ENCODE data around the gene ERICH2. TPM values are rescaled to one million over a fixed set of nuclear protein-coding genes. Genes with fewer than 3 reads are reported as not detected.

The ERICH2 gene
- total and polyA plus RNA-seq, 11 donors, result 0.22 to 3.4 (median 0.98) TPM; not detected in 4

DNA sequence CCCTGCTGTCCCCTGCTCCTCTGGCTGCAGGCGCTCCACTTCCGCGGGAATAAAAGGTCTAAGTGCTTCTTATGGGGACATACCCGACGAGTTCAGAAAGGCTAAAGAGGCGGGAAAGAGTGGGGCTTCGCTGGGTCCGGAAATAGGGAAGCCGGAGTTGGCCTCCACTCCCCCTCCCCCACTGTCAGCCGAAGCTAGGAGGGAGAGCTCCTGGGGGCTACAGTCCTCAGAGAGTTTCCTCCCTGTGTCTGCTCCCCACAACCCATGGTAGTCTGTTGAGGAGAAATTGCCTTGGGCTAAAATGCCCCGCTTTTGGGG, 53.7 kb downstream of the ERICH2 start:
- intact Hi-C loops (cut with DNase I), result no loop called here
- ATAC-seq, result no peak
- Histone ChIP-seq H3K4me1 (peaks cover 9 to 48% (median 38%) of the 10 kb centered on the region in 12 donors), H3K9me3 (no peaks in the 10 kb centered on the region), H3K4me3 (peak overlapping the region in 8 of 12 donors; percentile 0 to 55 (median 50)), H3K36me3 (no peaks in the 10 kb centered on the region), H3K27ac (no peak overlapping the region), H3K27me3 (peaks cover 41 to 84% (median 69%) of the 10 kb centered on the region in 9 donors)
- TF ChIP-seq, protein P1, sequence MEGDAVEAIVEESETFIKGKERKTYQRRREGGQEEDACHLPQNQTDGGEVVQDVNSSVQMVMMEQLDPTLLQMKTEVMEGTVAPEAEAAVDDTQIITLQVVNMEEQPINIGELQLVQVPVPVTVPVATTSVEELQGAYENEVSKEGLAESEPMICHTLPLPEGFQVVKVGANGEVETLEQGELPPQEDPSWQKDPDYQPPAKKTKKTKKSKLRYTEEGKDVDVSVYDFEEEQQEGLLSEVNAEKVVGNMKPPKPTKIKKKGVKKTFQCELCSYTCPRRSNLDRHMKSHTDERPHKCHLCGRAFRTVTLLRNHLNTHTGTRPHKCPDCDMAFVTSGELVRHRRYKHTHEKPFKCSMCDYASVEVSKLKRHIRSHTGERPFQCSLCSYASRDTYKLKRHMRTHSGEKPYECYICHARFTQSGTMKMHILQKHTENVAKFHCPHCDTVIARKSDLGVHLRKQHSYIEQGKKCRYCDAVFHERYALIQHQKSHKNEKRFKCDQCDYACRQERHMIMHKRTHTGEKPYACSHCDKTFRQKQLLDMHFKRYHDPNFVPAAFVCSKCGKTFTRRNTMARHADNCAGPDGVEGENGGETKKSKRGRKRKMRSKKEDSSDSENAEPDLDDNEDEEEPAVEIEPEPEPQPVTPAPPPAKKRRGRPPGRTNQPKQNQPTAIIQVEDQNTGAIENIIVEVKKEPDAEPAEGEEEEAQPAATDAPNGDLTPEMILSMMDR (IDR thresholded peaks at IDR 0.05), result no peak
- TF ChIP-seq POLR2A (IDR thresholded peaks at IDR 0.05), result no peak
- DNase-seq, result no peak
- 15 to 30% (median 25%) methylated on average over 10 to 11 of the region's 11 CpGs for WGBS, 4 donors

DNA sequence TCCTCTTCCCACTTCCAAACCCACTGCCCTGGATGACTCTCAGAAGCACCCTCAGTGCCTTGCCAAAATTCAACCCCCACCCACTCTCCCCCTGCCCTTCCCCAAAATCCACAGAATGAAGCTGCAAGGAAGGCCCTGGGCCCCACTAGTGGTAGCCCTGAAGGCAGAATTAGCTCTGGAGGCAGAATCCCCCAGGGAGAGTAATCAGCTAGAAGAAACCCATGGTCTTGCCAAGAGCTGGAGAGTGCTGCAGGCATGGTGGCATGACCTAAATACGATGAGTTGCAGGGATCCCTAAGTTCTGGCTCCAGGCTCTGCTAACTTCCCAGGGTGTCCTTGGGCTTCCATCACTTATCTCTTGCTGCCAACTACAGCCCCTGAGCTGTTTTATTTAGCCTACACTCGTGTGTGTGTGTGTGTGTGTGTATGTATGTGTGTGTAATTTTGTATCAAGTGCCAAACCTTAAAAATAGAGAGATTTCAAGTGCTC, 54.4 kb downstream of the ERICH2 start:
- ATAC-seq (peak in 1 of 4 donors; percentile 11), DNase-seq (no peak)
- H3K4me3 ChIP-seq, result no peak overlapping the region
- H3K36me3 ChIP-seq, result no peaks in the 10 kb centered on the region
- H3K4me1 ChIP-seq, result peaks cover 9 to 44% (median 38%) of the 10 kb centered on the region in 12 donors
- no peak for TF ChIP-seq POLR2A (IDR thresholded peaks at IDR 0.05)
- TF ChIP-seq, protein P1 (IDR thresholded peaks at IDR 0.05), result no peak
- WGBS, 4 donors, result 21 to 49% (median 30%) methylated on average over 2 of the region's 2 CpGs
- H3K27me3 ChIP-seq, result peaks cover 34 to 81% (median 62%) of the 10 kb centered on the region in 9 donors
- H3K27ac ChIP-seq, result no peak overlapping the region
- no peaks in the 10 kb centered on the region for H3K9me3 ChIP-seq
- intact Hi-C loops (cut with DNase I), result no loop called here

DNA sequence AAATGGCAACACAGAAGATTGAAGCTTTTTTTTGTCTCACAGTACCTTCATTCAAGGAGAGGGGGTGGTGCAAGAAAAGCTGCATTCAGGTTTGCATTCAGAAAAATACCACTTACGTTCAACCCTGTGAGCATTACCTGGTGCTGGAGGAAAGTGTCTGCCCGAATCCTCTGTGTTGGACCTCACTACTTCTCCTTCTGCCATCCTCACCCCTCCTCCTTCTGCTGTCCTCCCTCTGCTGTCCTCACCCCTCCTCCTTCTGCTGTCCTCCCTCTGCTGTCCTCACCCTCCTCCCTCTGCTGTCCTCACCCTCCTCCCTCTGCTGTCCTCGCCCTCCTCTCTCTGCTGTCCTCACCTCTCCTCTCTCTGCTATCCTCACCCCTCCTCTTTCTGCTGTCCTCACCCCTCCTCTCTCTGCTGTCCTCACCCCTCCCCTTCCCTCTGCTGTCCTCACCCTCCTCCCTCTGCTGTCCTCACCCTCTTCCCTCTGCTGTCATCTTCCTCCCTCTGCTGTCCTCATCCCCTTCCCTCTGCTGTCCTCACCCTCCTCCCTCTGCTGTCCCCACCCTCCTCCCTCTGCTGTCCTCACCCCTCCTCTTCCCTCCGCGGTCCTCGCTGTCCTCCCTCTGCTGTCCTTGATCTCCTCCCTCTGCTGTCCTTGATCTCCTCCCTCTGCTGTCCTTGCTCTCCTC, 57.8 kb downstream of the ERICH2 start:
- peaks cover 8 to 47% (median 28%) of the 10 kb centered on the region in 9 donors for H3K27me3 ChIP-seq
- 82 to 92% (median 86%) methylated on average over 6 of the region's 6 CpGs for WGBS, 4 donors
- no peaks in the 10 kb centered on the region for H3K36me3 ChIP-seq
- no peak for DNase-seq
- no peak for ATAC-seq
- TF ChIP-seq, protein P1 (IDR thresholded peaks at IDR 0.05), result no peak
- no peak for TF ChIP-seq POLR2A (IDR thresholded peaks at IDR 0.05)
- H3K4me1 ChIP-seq, result peaks cover 0 to 10% (median 8%) of the 10 kb centered on the region in 12 donors
- no peak overlapping the region for H3K27ac ChIP-seq
- no peaks in the 10 kb centered on the region for H3K9me3 ChIP-seq
- no peak overlapping the region for H3K4me3 ChIP-seq
- intact Hi-C loops (cut with DNase I), result no loop called here

DNA sequence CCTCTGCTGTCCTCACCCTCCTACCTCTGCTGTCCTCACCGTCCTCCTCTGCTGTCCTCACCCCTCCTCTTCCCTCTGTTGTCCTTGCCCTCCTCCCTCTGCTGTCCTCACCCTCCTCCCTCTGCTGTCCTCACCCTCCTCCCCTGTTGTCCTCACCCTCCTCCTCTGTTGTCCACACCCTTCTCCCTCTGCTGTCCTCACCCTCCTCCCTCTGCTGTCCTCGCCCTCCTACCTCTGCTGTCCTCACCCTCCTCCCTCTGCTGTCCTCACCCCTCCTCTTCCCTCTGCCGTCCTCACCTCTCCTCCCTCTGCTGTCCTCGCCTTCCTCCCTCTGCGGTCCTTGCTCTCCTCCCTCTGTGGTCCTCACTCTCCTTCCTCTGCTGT, 58.3 kb downstream of the ERICH2 start:
- H3K9me3 ChIP-seq, result no peaks in the 10 kb centered on the region
- H3K4me3 ChIP-seq, result no peak overlapping the region
- peaks cover 2 to 42% (median 23%) of the 10 kb centered on the region in 9 donors for H3K27me3 ChIP-seq
- peaks cover 0 to 6% (median 3%) of the 10 kb centered on the region in 12 donors for H3K4me1 ChIP-seq
- WGBS, 4 donors, result 71 to 82% (median 73%) methylated on average over 5 of the region's 5 CpGs
- ATAC-seq (no peak), DNase-seq (no peak)
- no peaks in the 10 kb centered on the region for H3K36me3 ChIP-seq
- H3K27ac ChIP-seq, result no peak overlapping the region
- intact Hi-C loops (cut with DNase I), result no loop called here
- TF ChIP-seq POLR2A (IDR thresholded peaks at IDR 0.05), result no peak
- TF ChIP-seq, protein P1 (IDR thresholded peaks at IDR 0.05), result no peak

All from heart left ventricle (tissue), 16 donors.